HepG2 (cell line): Measurements from ENCODE around the gene GATA3. TPM values are rescaled to one million over a fixed set of nuclear protein-coding genes. Genes with fewer than 3 reads are reported as not detected.

ENCODE experiments used
- PHF8 ChIP-seq: sonication (generic); formaldehyde crosslinking; IDR thresholded peaks from 2 replicates; pipeline ENCODE4 v1.5.0; 2020; ENCODE audit warnings: missing genetic modification reagents
- PREB ChIP-seq: sonication (generic); formaldehyde crosslinking; IDR thresholded peaks from 2 replicates; pipeline ENCODE4 v1.4.0; 2020; ENCODE audit warnings: missing genetic modification reagents
- ZBED4 ChIP-seq: sonication (generic); formaldehyde crosslinking; IDR thresholded peaks from 2 replicates; pipeline ENCODE4 v1.4.0; 2020; ENCODE audit warnings: missing genetic modification reagents, borderline replicate concordance
- ZNF205 ChIP-seq: IDR thresholded peaks from 2 replicates; pipeline ENCODE4 v1.6.1; 2018; ENCODE audit warnings: missing biosample characterization, missing genetic modification reagents
- ZNF512B ChIP-seq: sonication (generic); formaldehyde crosslinking; IDR thresholded peaks from 2 replicates; pipeline ENCODE4 v1.5.1; 2020; ENCODE audit warnings: missing genetic modification reagents, mild to moderate bottlenecking, borderline replicate concordance
- ZNF792 ChIP-seq: IDR thresholded peaks from 2 replicates; pipeline ENCODE4 v1.6.1; 2016
- polyA plus RNA-seq, 8 experiments: library from polyadenylated mRNA; depleted of rRNA in 3 of 8; stranded (reverse) in 7 of 8; unstranded in 1 of 8; fragments of >200 nt; fragmentation: Illumina TruSeq in 4 of 8; extraction: Trizol in 4 of 8; gene quantifications; 2 replicates each; pipeline versions ENCODE4 v1.2.1 to v1.2.3, GENCODE V29; 2011 to 2016; ENCODE audit warnings: low read depth in 4 of 8, missing spikeins in 1 of 8, mixed read lengths in 1 of 8; ENCODE audit not compliant: insufficient read depth in 1 of 8
- total RNA-seq, 5 experiments: library from RNA; depleted of rRNA; stranded (reverse); fragments of >200 nt; fragmentation: Illumina TruSeq; extraction: Trizol; gene quantifications; 2 replicates each; pipeline ENCODE4 v1.2.3, GENCODE V29; 2016; ENCODE audit warnings: low read depth in 1 of 5
- TF ChIP-seq, protein P1 (sequence below): sonication (generic); formaldehyde crosslinking; conservative IDR thresholded peaks from 2 replicates; pipeline ENCODE4 v1.4.0; 2020; ENCODE audit warnings: missing genetic modification reagents
- TF ChIP-seq, protein P2 (sequence below), 2 experiments: sonication (generic) in 1 of 2; formaldehyde crosslinking in 1 of 2; IDR thresholded peaks; 2 replicates each; pipeline versions ENCODE4 v1.4.0 to v1.6.1; 2018 to 2020; ENCODE audit warnings: missing genetic modification reagents in 2 of 2, borderline replicate concordance in 1 of 2, low read depth in 1 of 2, mild to moderate bottlenecking in 1 of 2, missing biosample characterization in 1 of 2
- TF ChIP-seq, protein P3 (sequence below): sonication (generic); formaldehyde crosslinking; IDR thresholded peaks from 2 replicates; pipeline ENCODE4 v1.4.0; 2020; ENCODE audit warnings: missing genetic modification reagents, mild to moderate bottlenecking, borderline replicate concordance

Gene GATA3
- total and polyA plus RNA-seq, 2 of the 13 experiments (the other 11 are each of a cell fraction or from before 2014, with no cell fraction given) = not detected

GRCh38 chr10:8033812-8034465 lies 20.5 kb upstream of the GATA3 start (continued):
- no peak for TF ChIP-seq ZNF512B (CRISPR knock-in tag)
- no peak for TF ChIP-seq ZNF205 (CRISPR knock-in tag)
- TF ChIP-seq ZNF792 (CRISPR knock-in tag) = no peak
- no peak for TF ChIP-seq PREB (CRISPR knock-in tag)
- no peak for TF ChIP-seq PHF8 (CRISPR knock-in tag)
- TF ChIP-seq ZBED4 (CRISPR knock-in tag) = no peak
- TF ChIP-seq, protein P1, sequence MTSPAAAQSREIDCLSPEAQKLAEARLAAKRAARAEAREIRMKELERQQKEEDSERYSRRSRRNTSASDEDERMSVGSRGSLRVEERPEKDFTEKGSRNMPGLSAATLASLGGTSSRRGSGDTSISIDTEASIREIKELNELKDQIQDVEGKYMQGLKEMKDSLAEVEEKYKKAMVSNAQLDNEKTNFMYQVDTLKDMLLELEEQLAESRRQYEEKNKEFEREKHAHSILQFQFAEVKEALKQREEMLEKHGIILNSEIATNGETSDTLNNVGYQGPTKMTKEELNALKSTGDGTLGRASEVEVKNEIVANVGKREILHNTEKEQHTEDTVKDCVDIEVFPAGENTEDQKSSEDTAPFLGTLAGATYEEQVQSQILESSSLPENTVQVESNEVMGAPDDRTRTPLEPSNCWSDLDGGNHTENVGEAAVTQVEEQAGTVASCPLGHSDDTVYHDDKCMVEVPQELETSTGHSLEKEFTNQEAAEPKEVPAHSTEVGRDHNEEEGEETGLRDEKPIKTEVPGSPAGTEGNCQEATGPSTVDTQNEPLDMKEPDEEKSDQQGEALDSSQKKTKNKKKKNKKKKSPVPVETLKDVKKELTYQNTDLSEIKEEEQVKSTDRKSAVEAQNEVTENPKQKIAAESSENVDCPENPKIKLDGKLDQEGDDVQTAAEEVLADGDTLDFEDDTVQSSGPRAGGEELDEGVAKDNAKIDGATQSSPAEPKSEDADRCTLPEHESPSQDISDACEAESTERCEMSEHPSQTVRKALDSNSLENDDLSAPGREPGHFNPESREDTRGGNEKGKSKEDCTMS (CRISPR knock-in tag) = no peak
- TF ChIP-seq, protein P2, sequence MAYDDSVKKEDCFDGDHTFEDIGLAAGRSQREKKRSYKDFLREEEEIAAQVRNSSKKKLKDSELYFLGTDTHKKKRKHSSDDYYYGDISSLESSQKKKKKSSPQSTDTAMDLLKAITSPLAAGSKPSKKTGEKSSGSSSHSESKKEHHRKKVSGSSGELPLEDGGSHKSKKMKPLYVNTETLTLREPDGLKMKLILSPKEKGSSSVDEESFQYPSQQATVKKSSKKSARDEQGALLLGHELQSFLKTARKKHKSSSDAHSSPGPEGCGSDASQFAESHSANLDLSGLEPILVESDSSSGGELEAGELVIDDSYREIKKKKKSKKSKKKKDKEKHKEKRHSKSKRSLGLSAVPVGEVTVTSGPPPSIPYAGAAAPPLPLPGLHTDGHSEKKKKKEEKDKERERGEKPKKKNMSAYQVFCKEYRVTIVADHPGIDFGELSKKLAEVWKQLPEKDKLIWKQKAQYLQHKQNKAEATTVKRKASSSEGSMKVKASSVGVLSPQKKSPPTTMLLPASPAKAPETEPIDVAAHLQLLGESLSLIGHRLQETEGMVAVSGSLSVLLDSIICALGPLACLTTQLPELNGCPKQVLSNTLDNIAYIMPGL (CRISPR knock-in tag; IDR thresholded peaks at IDR 0.05; ENCODE audit: borderline replicate concordance in 1 of 2, low read depth in 1 of 2) = no peak
- TF ChIP-seq, protein P3, sequence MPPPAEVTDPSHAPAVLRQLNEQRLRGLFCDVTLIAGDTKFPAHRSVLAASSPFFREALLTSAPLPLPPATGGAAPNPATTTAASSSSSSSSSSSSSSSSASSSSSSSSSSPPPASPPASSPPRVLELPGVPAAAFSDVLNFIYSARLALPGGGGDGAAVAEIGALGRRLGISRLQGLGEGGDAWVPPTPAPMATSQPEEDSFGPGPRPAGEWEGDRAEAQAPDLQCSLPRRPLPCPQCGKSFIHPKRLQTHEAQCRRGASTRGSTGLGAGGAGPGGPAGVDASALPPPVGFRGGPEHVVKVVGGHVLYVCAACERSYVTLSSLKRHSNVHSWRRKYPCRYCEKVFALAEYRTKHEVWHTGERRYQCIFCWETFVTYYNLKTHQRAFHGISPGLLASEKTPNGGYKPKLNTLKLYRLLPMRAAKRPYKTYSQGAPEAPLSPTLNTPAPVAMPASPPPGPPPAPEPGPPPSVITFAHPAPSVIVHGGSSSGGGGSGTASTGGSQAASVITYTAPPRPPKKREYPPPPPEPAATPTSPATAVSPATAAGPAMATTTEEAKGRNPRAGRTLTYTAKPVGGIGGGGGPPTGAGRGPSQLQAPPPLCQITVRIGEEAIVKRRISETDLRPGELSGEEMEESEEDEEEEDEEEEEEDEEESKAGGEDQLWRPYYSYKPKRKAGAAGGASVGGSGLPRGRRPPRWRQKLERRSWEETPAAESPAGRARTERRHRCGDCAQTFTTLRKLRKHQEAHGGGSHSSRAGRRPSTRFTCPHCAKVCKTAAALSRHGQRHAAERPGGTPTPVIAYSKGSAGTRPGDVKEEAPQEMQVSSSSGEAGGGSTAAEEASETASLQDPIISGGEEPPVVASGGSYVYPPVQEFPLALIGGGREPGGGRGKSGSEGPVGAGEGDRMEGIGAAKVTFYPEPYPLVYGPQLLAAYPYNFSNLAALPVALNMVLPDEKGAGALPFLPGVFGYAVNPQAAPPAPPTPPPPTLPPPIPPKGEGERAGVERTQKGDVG (CRISPR knock-in tag) = no peak
